Neuronal stem cell (in vitro differentiated cells): ENCODE results near the gene TMEM204.
A peak's percentile ranks its signal among the peaks of the same experiment; 100 is the strongest.

Experiments
- DNase-seq: peaks from one replicate; pipeline ENCODE4 v3.0.0-alpha.2; 2013; ENCODE audit warnings: low spot score
- H2AFZ ChIP-seq: one replicate; pipeline ENCODE4 v1.6.1; 2013; ENCODE audit warnings: mild to moderate bottlenecking, low read length, inconsistent platforms
- H2AK5ac ChIP-seq: 2 replicates; pipeline ENCODE4 v1.6.1; 2013; ENCODE audit warnings: low read depth, mild to moderate bottlenecking, inconsistent platforms, low read length, moderate library complexity, mixed read lengths
- H2BK120ac ChIP-seq: 2 replicates; pipeline ENCODE4 v1.6.1; 2013; ENCODE audit warnings: low read depth, mild to moderate bottlenecking, inconsistent platforms, low read length, moderate library complexity, mixed read lengths
- H2BK12ac ChIP-seq: one replicate; pipeline ENCODE4 v1.6.1; 2013; ENCODE audit warnings: low read length, inconsistent platforms
- H2BK15ac ChIP-seq: 2 replicates; pipeline ENCODE4 v1.6.1; 2013; ENCODE audit warnings: mild to moderate bottlenecking, low read length, inconsistent platforms, mixed read lengths
- H2BK5ac ChIP-seq: one replicate; pipeline ENCODE4 v1.6.1; 2013; ENCODE audit warnings: inconsistent platforms, mild to moderate bottlenecking, low read length, moderate library complexity
- H3K14ac ChIP-seq: one replicate; pipeline ENCODE4 v1.6.1; 2013; ENCODE audit warnings: low read length, inconsistent platforms
- H3K18ac ChIP-seq: 2 replicates; pipeline ENCODE4 v1.6.1; 2013; ENCODE audit warnings: low read length, inconsistent platforms
- H3K23ac ChIP-seq: 2 replicates; pipeline ENCODE4 v1.6.1; 2013; ENCODE audit warnings: low read depth, mild to moderate bottlenecking, mixed read lengths, low read length, inconsistent platforms; ENCODE audit not compliant: poor library complexity
- H3K27ac ChIP-seq: replicated peaks from 3 replicates; pipeline ENCODE4 v1.5.1; 2013; ENCODE audit warnings: low read length, inconsistent platforms
- H3K27me3 ChIP-seq, 3 experiments: 2 replicates each; pipeline ENCODE4 v1.6.1; 2013; ENCODE audit warnings: low read length in 3 of 3, mild to moderate bottlenecking in 2 of 3, inconsistent platforms in 1 of 3, low read depth in 1 of 3, mixed read lengths in 1 of 3, moderate library complexity in 1 of 3; ENCODE audit not compliant: control insufficient read depth in 3 of 3, insufficient read depth in 3 of 3
- H3K36me3 ChIP-seq, 2 donors: replicated peaks in 1 of 2; 2 replicates each; pipeline ENCODE4 v1.6.1; 2013; ENCODE audit warnings: low read length in 2 of 2; ENCODE audit not compliant: control insufficient read depth in 2 of 2, insufficient read depth in 2 of 2
- H3K4ac ChIP-seq: 2 replicates; pipeline ENCODE4 v1.6.1; 2013; ENCODE audit warnings: inconsistent platforms, mild to moderate bottlenecking, low read length, moderate library complexity
- H3K4me1 ChIP-seq, 2 donors: 1 replicate in 1 of 2; 2 replicates in 1 of 2; pipeline ENCODE4 v1.6.1; 2013; ENCODE audit warnings: low read length in 2 of 2, low read depth in 1 of 2; ENCODE audit not compliant: control insufficient read depth in 2 of 2, insufficient read depth in 1 of 2
- H3K4me2 ChIP-seq: one replicate; pipeline ENCODE4 v1.6.1; 2013; ENCODE audit warnings: mild to moderate bottlenecking, low read length, inconsistent platforms; ENCODE audit not compliant: insufficient read depth, poor library complexity, severe bottlenecking
- H3K4me3 ChIP-seq, 2 donors: 2 replicates each; pipeline ENCODE4 v1.5.1; 2013; ENCODE audit warnings: low read length in 2 of 2, mild to moderate bottlenecking in 2 of 2, inconsistent platforms in 1 of 2, moderate library complexity in 1 of 2
- H3K79me1 ChIP-seq: one replicate; pipeline ENCODE4 v1.6.1; 2013; ENCODE audit warnings: low read depth, mild to moderate bottlenecking, inconsistent platforms, low read length, moderate library complexity
- H3K9ac ChIP-seq: one replicate; pipeline ENCODE4 v1.6.1; 2013; ENCODE audit warnings: mild to moderate bottlenecking, low read depth, low read length, inconsistent platforms; ENCODE audit not compliant: poor library complexity
- H3K9me3 ChIP-seq, 2 donors: replicated peaks in 1 of 2; 2 replicates each; pipeline versions ENCODE3 to v1.6.1; 2013; ENCODE audit warnings: low read length in 2 of 2, mild to moderate bottlenecking in 2 of 2, inconsistent platforms in 1 of 2, low read depth in 1 of 2, mixed read lengths in 1 of 2, moderate library complexity in 1 of 2; ENCODE audit not compliant: control insufficient read depth in 2 of 2, insufficient read depth in 1 of 2
- H4K8ac ChIP-seq: one replicate; pipeline ENCODE4 v1.6.1; 2013; ENCODE audit warnings: low read depth, mild to moderate bottlenecking, inconsistent platforms, low read length, moderate library complexity
- H4K91ac ChIP-seq: one replicate; pipeline ENCODE4 v1.6.1; 2013; ENCODE audit warnings: low read length, low read depth, mild to moderate bottlenecking, inconsistent platforms; ENCODE audit not compliant: poor library complexity
- WGBS, 2 donors: extraction: QIAGEN DNeasy Blood & Tissue Kit; methylation state at CpG; one replicate each; pipeline ENCODE4 v1.1.7; 2013; ENCODE audit warnings: missing lambda C conversion rate in 2 of 2, mixed read lengths in 1 of 2; ENCODE audit not compliant: insufficient read length in 2 of 2, insufficient replicate concordance in 1 of 2; ENCODE audit errors: extremely low coverage in 2 of 2; 5-methylcytosine and 5-hydroxymethylcytosine counted together

The TMEM204 gene

DNA sequence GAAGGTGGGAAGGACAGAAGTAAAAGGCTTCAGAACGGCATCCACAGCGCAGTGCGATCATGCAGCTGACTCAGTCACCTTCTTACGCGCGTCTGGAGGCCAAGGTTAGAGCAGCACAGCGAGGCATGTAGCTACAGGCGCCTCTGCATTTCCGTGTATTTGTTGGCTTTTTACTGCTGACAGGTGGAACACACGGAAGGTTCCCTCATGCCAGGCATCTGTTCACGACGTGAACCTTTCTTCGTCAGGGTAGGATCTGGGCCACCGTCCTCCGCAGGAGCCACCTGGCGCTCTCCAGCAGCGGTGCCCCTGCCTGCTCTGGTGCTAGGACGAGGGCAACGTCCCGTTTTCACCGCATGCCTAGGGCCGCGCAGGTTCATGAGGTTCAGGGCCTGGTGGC is 15.3 kb downstream of the TMEM204 start:
- DNase-seq: no peak

DNA sequence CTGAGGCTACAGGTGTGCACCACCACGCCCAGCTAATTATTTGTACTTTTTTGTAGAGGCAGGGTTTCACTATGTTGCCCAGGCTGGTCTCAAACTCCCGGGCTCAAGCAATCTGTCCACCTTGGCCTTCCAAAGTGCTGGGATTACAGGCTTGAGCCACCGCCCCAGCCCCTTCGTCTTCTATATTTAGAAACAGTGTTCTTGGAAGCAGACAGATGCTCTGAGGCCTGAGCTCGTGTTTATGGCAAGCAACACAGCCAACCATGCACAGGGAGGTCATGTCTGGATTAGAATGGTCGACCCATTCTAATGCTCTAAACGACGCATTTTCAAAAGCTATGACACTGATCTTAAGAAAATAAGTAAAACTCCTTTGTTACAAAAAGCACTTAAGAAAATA is 16.6 kb downstream of the TMEM204 start:
- Histone ChIP-seq H3K36me3 (peaks cover 16 to 43% of the 10 kb centered on the region in 2 donors), H2BK12ac (no peak overlapping the region), H3K79me1 (peaks cover 3% of the 10 kb centered on the region), H3K14ac (no peak overlapping the region), H2BK15ac (no peak overlapping the region), H3K23ac (no peak overlapping the region), H3K27ac (no peak overlapping the region), H3K27me3 (peaks cover 0 to 1% (median 0%) of the 10 kb centered on the region in 3 experiments), H3K4me1 (no peaks in the 10 kb centered on the region), H2AFZ (no peak overlapping the region), H2BK120ac (no peak overlapping the region), H3K4ac (no peak overlapping the region), H4K8ac (no peak overlapping the region), H4K91ac (no peak overlapping the region), H2BK5ac (no peak overlapping the region), H2AK5ac (no peak overlapping the region), H3K9me3 (no peaks in the 10 kb centered on the region), H3K4me2 (no peak overlapping the region), H3K4me3 (no peak overlapping the region), H3K9ac (no peak overlapping the region), H3K18ac (no peak overlapping the region)
- no peak for DNase-seq
- WGBS, 2 donors: no CpG with 5 or more reads among the region's 8 CpGs

More for the DNA sequence above, 15.3 kb downstream of the TMEM204 start:
- no peak overlapping the region for H2AFZ ChIP-seq
- no peak overlapping the region for H3K27ac ChIP-seq
- no peak overlapping the region for H3K14ac ChIP-seq
- peaks cover 0 to 1% (median 0%) of the 10 kb centered on the region in 3 experiments for H3K27me3 ChIP-seq
- H3K4me1 ChIP-seq: no peaks in the 10 kb centered on the region
- no peak overlapping the region for H2BK5ac ChIP-seq
- H3K18ac ChIP-seq: no peak overlapping the region
- H2BK12ac ChIP-seq: no peak overlapping the region
- peaks cover 3% of the 10 kb centered on the region for H3K79me1 ChIP-seq
- H3K4ac ChIP-seq: no peak overlapping the region
- no peak overlapping the region for H3K23ac ChIP-seq
- no peak overlapping the region for H2BK15ac ChIP-seq
- no peak overlapping the region for H3K4me2 ChIP-seq
- H3K4me3 ChIP-seq: no peak overlapping the region
- H2AK5ac ChIP-seq: no peak overlapping the region
- no peak overlapping the region for H4K8ac ChIP-seq
- H3K9ac ChIP-seq: peak overlapping the region; percentile 50
- no peaks in the 10 kb centered on the region for H3K9me3 ChIP-seq
- no peak overlapping the region for H4K91ac ChIP-seq
- H3K36me3 ChIP-seq: peaks cover 12 to 32% of the 10 kb centered on the region in 2 donors
- WGBS, 2 donors: no CpG with 5 or more reads among the region's 23 CpGs
- H2BK120ac ChIP-seq: no peak overlapping the region

DNA sequence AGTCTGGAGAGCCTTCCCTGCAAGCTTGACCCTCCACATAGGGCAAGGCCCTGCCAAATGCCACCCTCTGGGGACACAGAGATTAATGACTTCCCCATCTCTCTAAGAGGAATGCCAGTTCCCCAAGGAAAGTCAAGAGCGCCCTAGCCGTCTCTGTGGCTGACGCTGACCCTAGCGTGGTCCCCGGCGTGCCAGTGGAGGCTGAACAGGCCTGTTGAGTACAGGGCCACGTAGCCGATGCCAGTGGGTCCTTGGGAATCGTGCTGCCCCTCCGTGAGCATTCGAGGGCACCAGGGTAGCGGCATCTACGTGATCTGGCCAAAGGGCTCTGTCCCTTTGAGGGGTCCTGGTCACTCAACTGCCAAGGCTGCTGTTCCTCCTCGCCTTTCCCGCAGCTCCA is 17.2 kb downstream of the TMEM204 start:
- Histone ChIP-seq H4K8ac (no peak overlapping the region), H3K79me1 (peaks cover 3% of the 10 kb centered on the region), H2BK15ac (no peak overlapping the region), H3K18ac (peak overlapping the region; percentile 8), H3K23ac (no peak overlapping the region), H3K14ac (no peak overlapping the region), H2BK120ac (no peak overlapping the region), H3K9me3 (no peaks in the 10 kb centered on the region), H2AFZ (no peak overlapping the region), H3K27me3 (peaks cover 0 to 1% (median 0%) of the 10 kb centered on the region in 3 experiments), H3K36me3 (peaks cover 17 to 46% of the 10 kb centered on the region in 2 donors), H3K9ac (no peak overlapping the region), H2BK5ac (no peak overlapping the region), H3K4ac (no peak overlapping the region), H4K91ac (no peak overlapping the region), H3K4me1 (no peaks in the 10 kb centered on the region), H3K27ac (no peak overlapping the region), H3K4me2 (no peak overlapping the region), H3K4me3 (peak overlapping the region in 1 of 2 donors; percentile 32), H2AK5ac (no peak overlapping the region), H2BK12ac (no peak overlapping the region)
- DNase-seq: no peak
- WGBS, 2 donors: no CpG with 5 or more reads among the region's 15 CpGs

GRCh38 chr16:1551166-1551565 is 17.7 kb downstream of the TMEM204 start:
- H3K4me1 ChIP-seq: no peaks in the 10 kb centered on the region
- no peak overlapping the region for H4K91ac ChIP-seq
- H3K27ac ChIP-seq: no peak overlapping the region
- H2AFZ ChIP-seq: no peak overlapping the region
- WGBS, 2 donors: no CpG with 5 or more reads among the region's 12 CpGs
- no peak overlapping the region for H3K14ac ChIP-seq
- H2AK5ac ChIP-seq: no peak overlapping the region
- no peak overlapping the region for H4K8ac ChIP-seq
- H2BK5ac ChIP-seq: no peak overlapping the region
- no peak for DNase-seq
- peaks cover 19 to 49% of the 10 kb centered on the region in 2 donors for H3K36me3 ChIP-seq
- no peak overlapping the region for H3K9ac ChIP-seq
- no peak overlapping the region for H2BK15ac ChIP-seq
- no peaks in the 10 kb centered on the region for H3K9me3 ChIP-seq
- no peak overlapping the region for H3K4me3 ChIP-seq
- no peak overlapping the region for H3K18ac ChIP-seq
- no peak overlapping the region for H2BK12ac ChIP-seq
- no peak overlapping the region for H2BK120ac ChIP-seq
- no peak overlapping the region for H3K23ac ChIP-seq
- peaks cover 0 to 1% (median 0%) of the 10 kb centered on the region in 3 experiments for H3K27me3 ChIP-seq
- H3K79me1 ChIP-seq: peaks cover 3% of the 10 kb centered on the region
- no peak overlapping the region for H3K4me2 ChIP-seq
- H3K4ac ChIP-seq: no peak overlapping the region
